AG04449 (cell line): ENCODE data around the gene PMS1.

ENCODE experiments used
- CTCF ChIA-PET: fragments of 350-600 bp; formaldehyde crosslinking; extraction: SDS; loops from one replicate; lab custom pipeline; 2021; ENCODE audit warnings: antibody characterized with exemption; lab: Yijun Ruan, JAX
- POLR2A ChIA-PET: fragments of 400-600, 350-600 bp; formaldehyde crosslinking; extraction: SDS; loops from one replicate; lab custom pipeline; 2020; ENCODE audit warnings: antibody characterized with exemption, inconsistent platforms; lab: Yijun Ruan, JAX
- DNase-seq: peaks from one replicate; pipeline ENCODE4 v3.0.0-alpha.2; 2010; ENCODE audit warnings: low read depth, low spot score
- H3K4me3 ChIP-seq: 2 replicates; pipeline ENCODE4 v1.5.1; 2011; ENCODE audit warnings: low read depth, mild to moderate bottlenecking, control low read depth, low read length
- CTCF ChIP-seq: IDR thresholded peaks from one replicate; pipeline ENCODE4 v1.5.1; 2011; ENCODE audit warnings: mild to moderate bottlenecking, moderate library complexity, low read length, control low read depth, inconsistent platforms; ENCODE audit not compliant: insufficient read depth; ENCODE audit errors: missing control alignments

The PMS1 gene

GRCh38 chr2:189896809-189897208, 112.6 kb downstream of the PMS1 start:
- DNase-seq: no peak
- ChIA-PET POLR2A (no interaction called here), CTCF (no interaction called here)
- no peak overlapping the region for H3K4me3 ChIP-seq
- no peak for TF ChIP-seq CTCF

GRCh38 chr2:189899101-189899500, 114.9 kb downstream of the PMS1 start:
- no peak for DNase-seq
- ChIA-PET CTCF (interaction anchor here (0.7 kb wide), 1 partner anchor 17 kb away, joined by 4 read pairs; no protein-coding TSS in a partner anchor), POLR2A (no interaction called here)
- H3K4me3 ChIP-seq: no peak overlapping the region
- TF ChIP-seq CTCF: no peak

- POLR2A ChIA-PET: no interaction called here
- no peak for TF ChIP-seq CTCF
- no peak overlapping the region for H3K4me3 ChIP-seq
- DNase-seq: no peak
- CTCF ChIA-PET: no interaction called here
Measured at GRCh38 chr2:189900726-189901125, 116.5 kb downstream of the PMS1 start.

- POLR2A ChIA-PET: no interaction called here
- DNase-seq: no peak
- no peak for TF ChIP-seq CTCF
- H3K4me3 ChIP-seq: no peak overlapping the region
- CTCF ChIA-PET: no interaction called here
Measured at GRCh38 chr2:189901664-189902063, 117.4 kb downstream of the PMS1 start.

- ChIA-PET CTCF (interaction anchor here (0.9 kb wide), 1 partner anchor 71 kb away, joined by 3 read pairs; no protein-coding TSS in a partner anchor), POLR2A (no interaction called here)
- H3K4me3 ChIP-seq: no peak overlapping the region
- TF ChIP-seq CTCF: no peak
- DNase-seq: no peak
Measured at GRCh38 chr2:189913821-189914220, 129.6 kb downstream of the PMS1 start.

- no peak for DNase-seq
- ChIA-PET POLR2A (no interaction called here), CTCF (interaction anchor here (2.0 kb wide), 1 partner anchor 14 kb away, joined by 5 read pairs; no protein-coding TSS in a partner anchor)
- no peak for TF ChIP-seq CTCF
- no peak overlapping the region for H3K4me3 ChIP-seq
Measured at GRCh38 chr2:189916651-189917050, 132.4 kb downstream of the PMS1 start.
